Right atrium auricular region (tissue), 2 donors: Measurements from ENCODE around the gene OR51B5. TPM values are rescaled to one million over a fixed set of nuclear protein-coding genes. Genes with fewer than 3 reads are reported as not detected.

Experiments used
- DNase-seq: peaks from one replicate; pipeline ENCODE4 v3.0.0-alpha.2; 2019; ENCODE audit warnings: low spot score
- H3K27ac ChIP-seq, 2 donors: fragments of 200-600 bp; sonication (generic); 1 replicate in 1 of 2; 2 replicates in 1 of 2; pipeline ENCODE4 v1.5.1; 2016 to 2019
- H3K27me3 ChIP-seq, 2 donors: fragments of 200-600 bp; sonication (generic); one replicate each; pipeline versions ENCODE4 v1.5.1 to v1.6.0; 2017 to 2019
- H3K36me3 ChIP-seq: fragments of 200-600 bp; sonication (generic); one replicate; pipeline ENCODE4 v1.5.1; 2016
- H3K4me1 ChIP-seq, 2 donors: fragments of 200-600 bp; sonication (generic); one replicate each; pipeline versions ENCODE4 v1.5.1 to v1.6.0; 2017 to 2019
- H3K4me3 ChIP-seq, 2 donors: fragments of 200-600 bp; sonication (generic); 1 replicate in 1 of 2; 2 replicates in 1 of 2; pipeline ENCODE4 v1.5.1; 2017 to 2019; ENCODE audit warnings: mild to moderate bottlenecking in 1 of 2, moderate library complexity in 1 of 2
- H3K9me3 ChIP-seq, 2 donors: fragments of 200-600 bp; sonication (generic); one replicate each; pipeline ENCODE4 v1.5.1; 2019
- CTCF ChIP-seq, 2 donors: fragments of 200-600 bp; sonication (generic); IDR thresholded peaks; one replicate each; pipeline ENCODE4 v1.5.1; 2019; ENCODE audit warnings: antibody characterized with exemption in 2 of 2
- total RNA-seq, 2 donors: library from RNA; depleted of rRNA; stranded (reverse); fragments of >200 nt; gene quantifications; one replicate each; pipeline ENCODE4 v1.1.0, GENCODE V29; 2016

OR51B5 gene
- not detected for total RNA-seq

GRCh38 chr11:5343474-5344335 lies at the start of gene OR51B5:
OR51B5 (minus strand) TSS chr11:5343524; CDS start chr11:5343524, 0 bp downstream.
- H3K36me3 ChIP-seq = no peaks in the 10 kb centered on the region
- no peak within 1 kb of the TSS for H3K4me3 ChIP-seq
- H3K27ac ChIP-seq = no peak within 1 kb of the TSS
- H3K27me3 ChIP-seq = no peaks in the 10 kb centered on the region
- no peak for DNase-seq
- H3K9me3 ChIP-seq = no peaks in the 10 kb centered on the region
- TF ChIP-seq CTCF (IDR thresholded peaks at IDR 0.05) = no peak
- no peaks in the 10 kb centered on the region for H3K4me1 ChIP-seq

GRCh38 chr11:5390210-5390609 lies 46.9 kb upstream of the OR51B5 start:
- TF ChIP-seq CTCF (IDR thresholded peaks at IDR 0.05) = no peak
- Histone ChIP-seq H3K4me3 (no peak overlapping the region), H3K9me3 (no peaks in the 10 kb centered on the region), H3K36me3 (no peaks in the 10 kb centered on the region), H3K27ac (no peak overlapping the region), H3K27me3 (no peaks in the 10 kb centered on the region), H3K4me1 (no peaks in the 10 kb centered on the region)
- no peak for DNase-seq

GRCh38 chr11:5384335-5384734 lies 41.0 kb upstream of the OR51B5 start:
- Histone ChIP-seq H3K27ac (no peak overlapping the region), H3K4me3 (no peak overlapping the region), H3K27me3 (no peaks in the 10 kb centered on the region), H3K9me3 (no peaks in the 10 kb centered on the region), H3K4me1 (no peaks in the 10 kb centered on the region), H3K36me3 (no peaks in the 10 kb centered on the region)
- no peak for TF ChIP-seq CTCF (IDR thresholded peaks at IDR 0.05)
- no peak for DNase-seq

GRCh38 chr11:5383576-5383975 lies 40.3 kb upstream of the OR51B5 start, which contains the start of gene OR51M1:
OR51M1 (plus strand) TSS chr11:5383812; CDS start chr11:5389399, 5,587 bp downstream.
- H3K27me3 ChIP-seq = no peaks in the 10 kb centered on the region
- no peaks in the 10 kb centered on the region for H3K4me1 ChIP-seq
- no peak within 1 kb of the TSS for H3K27ac ChIP-seq
- H3K36me3 ChIP-seq = no peaks in the 10 kb centered on the region
- no peak for TF ChIP-seq CTCF (IDR thresholded peaks at IDR 0.05)
- H3K9me3 ChIP-seq = no peaks in the 10 kb centered on the region
- no peak for DNase-seq
- no peak within 1 kb of the TSS for H3K4me3 ChIP-seq

- H3K27me3 ChIP-seq = no peaks in the 10 kb centered on the region
- no peaks in the 10 kb centered on the region for H3K4me1 ChIP-seq
- no peak for DNase-seq
- H3K4me3 ChIP-seq = no peak overlapping the region
- H3K9me3 ChIP-seq = no peaks in the 10 kb centered on the region
- H3K36me3 ChIP-seq = no peaks in the 10 kb centered on the region
- TF ChIP-seq CTCF (IDR thresholded peaks at IDR 0.05) = peak in 1 of 2 donors; percentile 81
- H3K27ac ChIP-seq = no peak overlapping the region
Measured at GRCh38 chr11:5380740-5381342, 37.5 kb upstream of the OR51B5 start.
